Stimulated activated CD8-positive, alpha-beta memory T cell treated with anti-CD3 and anti-CD28 coated beads, Interleukin-15, amount 100 ng/mL, for 4 hours (primary cell): Measurements from ENCODE around the gene PPP2R5B.
A peak's percentile ranks its signal among the peaks of the same experiment; 100 is the strongest.

Experiments used
- DNase-seq, 2 donors: peaks; one replicate each; pipeline ENCODE4 v3.0.0-alpha.2; 2020; ENCODE audit warnings: low read depth in 2 of 2

The PPP2R5B gene

DNA sequence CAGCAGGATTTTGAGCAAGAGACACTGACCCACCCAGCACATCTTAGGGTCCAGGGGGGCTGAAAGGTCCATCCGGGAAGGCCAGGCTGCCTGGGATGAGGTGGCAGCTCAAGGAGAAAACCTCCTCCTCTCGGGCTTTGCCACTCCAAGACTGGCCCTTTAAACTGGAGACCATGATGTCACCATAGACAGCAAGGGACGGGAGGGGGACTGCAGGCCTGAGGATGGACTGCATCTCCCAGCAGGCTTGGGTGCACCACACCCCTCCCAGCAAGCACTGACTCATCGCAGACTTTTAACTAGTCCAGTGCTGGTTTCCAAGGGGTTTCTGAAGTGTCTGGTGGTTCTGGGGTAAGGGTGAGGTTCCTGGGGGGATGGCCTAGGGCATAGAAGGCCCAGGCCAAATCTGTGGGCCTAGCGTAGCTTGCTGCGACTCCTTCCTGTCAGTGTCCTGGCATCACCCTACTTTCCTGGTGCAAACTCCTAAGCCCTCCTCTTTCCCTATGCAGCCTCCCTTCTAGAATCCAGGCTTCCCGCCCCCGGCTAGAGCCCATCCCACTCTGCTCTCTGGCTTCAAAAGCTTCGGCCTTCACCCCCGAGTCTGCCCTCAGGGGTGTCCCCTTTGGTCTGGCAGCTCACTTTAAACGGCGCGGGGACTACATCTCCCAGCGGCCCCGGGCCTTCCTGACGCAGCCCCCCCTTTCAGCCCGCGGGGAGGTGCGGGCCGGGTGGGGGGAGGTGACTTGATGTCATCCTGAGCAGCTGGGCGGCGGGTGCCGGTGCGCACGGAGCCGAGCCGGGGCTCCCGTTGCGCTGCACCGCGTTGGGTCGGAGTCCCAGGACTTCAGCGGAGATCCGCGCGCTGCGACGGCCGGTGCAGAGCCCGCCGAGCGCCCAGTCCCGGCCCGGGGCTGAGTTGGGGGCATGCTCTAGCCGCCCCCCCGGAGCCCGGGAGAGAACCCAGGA lies at the start of gene PPP2R5B:
Gene PPP2R5B (plus strand): TSS at position 746 of the 966 bp plus-strand sequence. CDS start 1,046 bp downstream, outside the sequence.
- peak; percentile 81 to 82 for DNase-seq

DNA sequence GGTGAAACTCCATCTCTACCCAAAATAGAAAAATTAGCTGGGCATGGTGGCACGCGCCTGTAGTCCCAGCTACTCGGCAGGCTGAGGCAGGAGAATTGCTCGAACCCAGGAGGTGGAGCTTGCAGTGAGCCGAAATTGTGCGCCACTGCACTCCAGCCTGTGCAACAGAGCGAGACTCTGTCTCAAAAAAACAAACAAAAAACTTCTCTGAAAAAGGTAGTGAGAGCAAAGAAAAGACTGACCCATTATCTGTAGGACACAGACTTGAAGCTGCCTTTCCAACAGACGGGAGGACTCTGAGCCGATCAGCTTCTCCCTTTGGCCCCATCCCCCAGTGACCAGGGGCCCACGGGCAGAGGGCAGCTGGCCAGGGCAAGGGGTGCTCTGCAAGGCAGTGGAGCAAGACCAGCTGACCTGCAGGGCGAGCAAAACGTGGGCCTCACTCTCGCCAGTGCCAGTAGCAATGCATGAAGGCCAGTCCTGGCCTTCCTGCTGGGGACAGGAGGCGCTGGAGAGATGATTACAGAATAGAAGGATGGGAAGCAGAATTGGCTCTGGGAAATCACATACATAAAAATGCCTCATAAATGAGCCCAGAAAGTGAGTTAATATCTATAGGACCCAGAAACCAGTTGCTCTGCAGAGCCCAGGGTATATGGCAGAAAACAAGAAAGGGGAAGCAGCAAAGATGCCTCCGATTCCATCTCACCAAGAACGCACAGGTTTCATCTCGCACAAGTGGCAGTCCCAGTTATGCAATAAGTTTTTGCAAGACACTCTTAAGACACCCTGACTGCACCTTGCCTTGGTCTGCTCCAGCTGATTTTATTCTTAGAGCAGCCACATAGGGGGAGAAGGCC lies 48.9 kb upstream of the PPP2R5B start:
- no peak for DNase-seq

DNA sequence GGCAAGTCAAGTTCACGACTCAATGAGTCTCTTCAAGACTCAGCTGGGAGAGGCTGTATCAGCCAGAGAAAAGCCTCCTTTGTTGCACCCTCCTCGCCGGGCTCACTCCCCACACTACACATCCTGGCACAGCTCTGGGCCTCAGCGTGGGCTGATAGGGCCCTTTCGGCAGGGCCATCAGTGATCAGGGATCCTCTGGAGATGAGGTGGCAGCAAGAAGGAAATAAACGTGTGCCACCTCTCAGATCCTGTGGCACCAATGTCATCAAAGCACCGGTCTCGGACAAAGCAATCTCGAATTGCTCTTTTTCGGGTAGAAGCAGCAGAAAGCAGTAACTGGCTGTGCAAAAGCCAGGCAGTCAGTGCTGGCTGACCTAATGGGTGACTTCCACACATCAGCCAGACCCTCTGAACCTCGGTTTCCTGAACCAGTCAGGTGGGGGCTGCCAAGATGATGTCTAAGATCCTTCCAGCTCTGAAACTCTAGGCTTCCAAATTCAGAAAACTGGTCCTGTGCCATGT lies 48.2 kb upstream of the PPP2R5B start:
- no peak for DNase-seq

DNA sequence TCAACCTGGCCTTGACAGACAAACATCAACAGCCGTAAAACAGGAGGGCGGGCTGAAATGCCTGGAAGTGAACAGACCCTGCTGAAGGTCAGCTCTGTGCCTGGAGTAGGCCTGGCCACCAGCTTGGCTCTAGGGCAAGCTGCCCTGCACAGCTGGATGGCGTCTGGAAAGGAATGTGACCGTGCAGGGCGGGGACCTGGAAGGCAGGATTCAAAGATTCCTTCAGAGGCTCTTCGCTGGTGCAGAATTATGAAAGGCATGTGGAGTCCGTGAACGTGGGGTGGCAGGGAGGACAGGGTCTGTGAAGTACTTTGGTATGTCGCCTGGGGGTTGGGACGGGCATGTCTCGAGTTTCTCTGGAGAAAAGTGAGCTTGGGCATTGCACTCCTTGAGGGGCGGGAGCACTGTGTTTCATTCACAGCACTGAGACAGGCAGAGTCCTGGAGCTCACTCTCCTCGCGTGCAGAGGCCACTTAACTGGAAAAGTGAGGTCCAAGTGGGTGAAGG lies 47.6 kb upstream of the PPP2R5B start:
- no peak for DNase-seq

DNA sequence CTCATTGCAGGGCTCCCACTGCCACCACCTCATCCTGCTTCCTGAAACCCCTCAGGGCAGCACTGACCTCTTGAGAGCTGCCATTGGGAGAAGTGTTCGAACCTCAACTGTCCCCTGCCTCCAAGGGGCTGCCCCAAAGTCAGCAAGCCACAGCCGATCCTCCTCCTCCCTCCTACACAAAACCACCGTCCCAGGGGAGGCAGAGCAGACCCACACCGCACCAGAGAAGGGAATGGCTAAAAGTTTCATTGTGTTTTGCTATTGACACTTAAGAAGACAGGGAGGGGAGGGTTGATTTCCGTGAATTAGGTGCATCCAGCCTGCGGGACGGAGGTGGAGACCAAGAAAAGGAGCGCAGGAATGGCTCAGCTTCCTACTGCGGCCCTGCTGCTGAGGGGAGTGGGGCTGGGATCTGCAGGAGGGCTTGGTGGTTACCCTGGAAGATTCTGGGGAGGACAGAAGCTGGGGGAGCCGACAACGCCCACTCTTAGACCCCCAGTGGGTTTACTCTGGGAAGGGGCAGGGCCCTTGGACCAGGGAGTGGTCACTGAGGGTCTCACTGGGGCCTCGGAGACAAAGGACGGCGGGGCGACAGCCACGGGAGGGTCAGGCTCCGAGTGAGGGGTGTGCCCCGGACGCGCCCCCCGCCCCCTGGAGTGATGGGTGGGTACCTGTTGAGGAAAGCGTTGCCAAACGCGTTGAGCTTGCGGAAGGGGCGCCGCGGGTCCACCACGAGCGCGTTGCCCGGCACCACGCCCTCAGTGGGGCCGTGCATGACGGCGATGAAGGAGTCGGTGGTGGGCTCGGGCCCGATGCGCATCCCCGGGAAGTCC lies 46.9 kb upstream of the PPP2R5B start:
- DNase-seq: no peak

DNA sequence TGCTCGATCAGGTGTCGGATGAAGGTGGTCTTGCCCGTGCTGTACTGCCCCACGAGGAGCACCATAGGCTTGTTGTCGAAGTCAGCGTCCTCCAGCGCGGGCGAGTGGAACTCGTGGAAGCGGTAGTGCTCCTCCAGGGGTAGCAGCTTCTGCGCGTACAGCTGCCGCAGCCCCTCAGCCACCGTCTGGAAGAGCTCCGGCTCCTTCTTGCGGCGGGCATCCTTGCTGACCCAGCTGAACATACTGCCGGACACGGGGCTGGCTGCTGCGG lies 46.3 kb upstream of the PPP2R5B start:
- DNase-seq: no peak

DNA sequence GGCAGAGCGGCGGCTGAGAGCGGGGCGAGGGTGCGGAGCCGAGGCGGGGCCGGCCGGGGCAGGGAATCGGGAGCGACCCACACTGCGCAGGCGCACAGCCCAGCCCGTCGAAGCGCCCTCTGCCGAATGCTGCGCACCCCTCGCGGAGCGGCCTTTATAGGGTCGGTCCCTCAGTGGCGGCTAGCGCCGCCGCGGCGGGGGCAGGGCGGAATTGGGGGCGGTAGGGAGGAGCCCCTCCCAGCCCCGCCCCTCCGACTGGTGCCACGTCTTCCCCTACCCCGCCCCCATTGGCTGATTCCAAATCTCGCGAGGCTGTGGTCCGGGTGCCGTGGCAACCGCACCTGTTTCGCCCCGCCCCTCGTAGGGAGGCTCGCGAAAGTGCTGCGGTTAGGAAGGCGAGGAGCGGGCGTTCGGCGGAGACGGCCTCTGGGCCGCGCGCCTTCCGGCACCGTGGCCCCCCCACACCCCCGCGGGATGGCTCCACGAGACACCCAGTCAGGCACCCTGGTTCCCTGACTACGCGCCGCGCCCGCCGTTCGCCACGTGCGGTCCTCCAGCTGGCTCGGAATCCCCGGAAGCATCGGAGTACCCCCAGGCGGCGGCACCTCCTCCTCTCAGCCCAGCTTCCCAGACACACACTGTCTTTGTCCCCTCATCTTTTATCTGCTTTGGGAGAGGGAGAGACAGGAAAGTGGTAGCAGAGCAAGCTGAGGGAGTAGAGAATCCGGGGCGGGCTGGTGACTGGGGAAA lies 45.8 kb upstream of the PPP2R5B start, which contains the start of gene EHD1:
Gene EHD1 (minus strand): TSS at position 128 of the 750 bp plus-strand sequence. CDS start 157 bp downstream, outside the sequence.
- DNase-seq: peak; percentile 99 to 100

DNA sequence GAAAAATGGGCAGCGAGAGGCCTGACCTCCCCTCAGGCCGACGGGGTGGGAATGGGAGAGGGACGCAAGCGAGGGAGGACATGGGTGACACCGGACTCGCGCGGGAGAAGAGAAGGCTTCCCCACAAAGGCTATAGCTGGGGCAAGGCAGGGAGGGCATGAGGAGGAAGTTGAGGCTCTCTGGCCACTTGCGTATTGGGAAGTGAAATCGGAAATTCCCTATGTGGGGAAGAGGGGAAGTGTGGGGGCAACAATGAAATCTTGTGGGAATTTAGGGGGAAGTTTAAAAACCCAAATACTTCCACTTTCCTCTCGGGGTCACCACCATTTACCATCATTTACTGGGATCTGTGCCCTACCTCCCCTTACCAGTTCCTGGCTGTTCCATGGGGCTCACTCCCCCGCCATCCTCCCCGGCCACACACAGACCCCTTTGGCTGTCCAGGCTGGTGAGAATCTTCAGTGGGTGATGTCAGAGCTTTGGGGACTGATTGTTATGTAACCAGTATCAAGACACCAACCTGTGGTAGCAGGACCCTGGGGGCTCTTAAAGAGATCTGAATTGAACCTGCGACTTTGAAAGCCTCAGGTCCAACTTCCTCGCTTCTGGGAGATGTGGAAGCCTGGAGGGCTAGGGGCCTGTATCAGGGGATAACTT lies 45.1 kb upstream of the PPP2R5B start:
- no peak for DNase-seq

DNA sequence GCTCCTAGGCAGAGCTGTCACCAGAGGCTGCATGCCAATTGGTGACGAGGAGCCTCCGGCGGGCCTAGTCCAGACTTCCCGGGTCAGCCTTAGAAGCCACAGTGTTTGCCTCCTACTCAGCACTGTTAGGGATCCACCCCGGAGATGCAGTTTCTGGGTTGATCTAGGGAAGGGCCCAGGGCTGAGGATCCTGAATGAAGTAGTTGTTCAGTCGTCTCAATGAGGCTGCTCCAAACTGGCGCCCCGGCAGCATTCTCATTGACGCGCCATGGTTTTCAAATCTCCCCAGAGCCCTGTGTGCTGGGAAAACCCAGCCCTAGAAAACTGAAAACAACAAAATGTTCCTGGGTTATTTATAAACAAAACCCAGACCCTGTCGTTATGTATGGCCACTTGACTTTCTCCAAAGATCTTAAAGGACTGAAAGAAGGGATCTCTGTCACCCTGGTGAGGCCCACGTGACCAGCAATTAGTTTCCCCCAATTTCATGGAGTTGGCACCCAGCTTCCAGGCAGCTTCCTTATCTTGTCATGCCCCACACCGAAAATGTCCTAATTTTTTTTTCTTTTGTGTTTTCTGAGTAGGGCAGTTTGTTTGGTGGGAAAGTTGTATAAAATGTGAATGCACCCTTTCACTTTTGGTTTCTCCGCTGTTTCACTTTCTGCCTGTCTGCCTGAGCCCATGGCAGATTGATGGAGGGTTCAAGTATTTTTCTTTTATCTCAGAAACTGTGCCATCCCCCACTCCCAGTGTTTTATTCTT lies 44.1 kb upstream of the PPP2R5B start:
- DNase-seq: no peak

DNA sequence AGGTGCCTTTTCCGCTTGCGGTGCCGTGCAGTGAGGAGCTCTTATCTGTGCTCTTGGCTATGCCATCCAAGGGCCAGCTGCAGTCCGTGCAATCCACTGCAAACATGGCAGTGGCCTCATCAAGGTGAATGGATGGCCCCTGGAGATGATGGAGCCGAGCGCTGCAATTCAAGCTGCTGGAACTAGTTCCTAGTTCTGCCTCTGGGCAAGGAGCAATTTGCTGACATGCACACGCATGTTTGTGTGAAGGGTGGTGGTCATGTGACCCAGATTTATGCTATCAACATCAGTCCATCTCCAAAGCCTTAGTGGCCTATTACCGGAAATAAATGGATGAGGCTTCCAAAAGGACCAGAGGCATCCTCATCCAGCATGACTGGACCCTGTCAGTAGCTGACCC lies 43.0 kb upstream of the PPP2R5B start:
- DNase-seq: no peak

DNA sequence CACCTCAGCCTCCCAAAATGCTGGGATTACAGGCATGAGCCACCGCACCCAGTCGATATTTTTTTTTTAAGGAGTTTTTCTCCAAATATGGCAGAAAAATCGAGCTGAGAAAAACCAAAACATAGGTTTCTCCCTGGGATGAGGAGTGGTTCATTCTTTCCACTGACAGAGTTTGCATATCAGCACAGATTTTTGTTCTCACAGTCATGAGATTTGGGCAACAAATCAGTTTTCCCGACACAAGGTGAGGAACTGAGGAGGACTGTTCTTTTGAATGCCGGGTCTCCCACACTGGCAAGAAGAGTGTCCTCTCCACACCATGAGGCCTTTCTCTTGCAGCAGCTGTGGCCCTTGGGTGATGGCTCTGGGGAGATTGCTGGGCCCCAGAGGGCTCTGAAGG lies 42.2 kb upstream of the PPP2R5B start:
- no peak for DNase-seq

DNA sequence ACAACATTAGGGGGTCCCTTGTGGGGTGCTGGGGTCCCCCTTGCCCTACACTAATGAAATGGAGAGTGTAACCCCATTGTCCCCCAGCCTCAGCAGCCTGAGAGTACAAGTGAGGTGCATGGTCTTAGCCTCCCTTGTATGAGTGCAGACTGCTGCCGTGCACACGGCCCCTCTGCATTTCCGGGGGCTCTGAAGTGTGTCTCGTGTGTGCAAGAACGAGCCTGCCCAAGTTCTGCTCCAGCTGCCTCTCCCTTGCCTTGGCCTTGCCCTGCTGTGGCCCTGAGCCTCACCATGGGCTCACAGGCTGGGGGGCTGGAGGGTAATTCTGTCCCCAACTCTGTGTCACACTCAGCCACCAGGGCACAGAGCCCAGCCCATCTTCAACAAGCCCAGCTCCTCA lies 40.9 kb upstream of the PPP2R5B start:
- DNase-seq: no peak

DNA sequence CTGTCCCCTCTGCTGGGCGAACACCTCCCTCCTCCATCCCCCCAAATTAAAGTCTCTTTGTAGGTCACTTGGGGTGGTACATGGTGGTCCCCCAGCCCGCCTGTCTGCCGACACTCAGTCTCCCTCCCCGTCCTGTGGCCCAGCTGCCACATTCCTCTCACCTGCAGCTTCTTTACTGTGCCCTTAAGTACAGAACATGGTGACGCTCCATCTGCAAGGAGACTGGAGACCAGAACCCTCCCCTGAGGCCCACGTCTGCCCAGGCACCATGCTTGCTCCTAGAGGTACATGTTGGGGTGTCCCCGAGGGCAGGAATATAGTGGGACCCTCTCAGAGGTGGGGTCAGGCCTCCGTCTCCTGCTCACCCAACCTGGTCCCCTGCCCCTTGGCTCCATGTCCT lies 40.5 kb upstream of the PPP2R5B start:
- DNase-seq: no peak

DNA sequence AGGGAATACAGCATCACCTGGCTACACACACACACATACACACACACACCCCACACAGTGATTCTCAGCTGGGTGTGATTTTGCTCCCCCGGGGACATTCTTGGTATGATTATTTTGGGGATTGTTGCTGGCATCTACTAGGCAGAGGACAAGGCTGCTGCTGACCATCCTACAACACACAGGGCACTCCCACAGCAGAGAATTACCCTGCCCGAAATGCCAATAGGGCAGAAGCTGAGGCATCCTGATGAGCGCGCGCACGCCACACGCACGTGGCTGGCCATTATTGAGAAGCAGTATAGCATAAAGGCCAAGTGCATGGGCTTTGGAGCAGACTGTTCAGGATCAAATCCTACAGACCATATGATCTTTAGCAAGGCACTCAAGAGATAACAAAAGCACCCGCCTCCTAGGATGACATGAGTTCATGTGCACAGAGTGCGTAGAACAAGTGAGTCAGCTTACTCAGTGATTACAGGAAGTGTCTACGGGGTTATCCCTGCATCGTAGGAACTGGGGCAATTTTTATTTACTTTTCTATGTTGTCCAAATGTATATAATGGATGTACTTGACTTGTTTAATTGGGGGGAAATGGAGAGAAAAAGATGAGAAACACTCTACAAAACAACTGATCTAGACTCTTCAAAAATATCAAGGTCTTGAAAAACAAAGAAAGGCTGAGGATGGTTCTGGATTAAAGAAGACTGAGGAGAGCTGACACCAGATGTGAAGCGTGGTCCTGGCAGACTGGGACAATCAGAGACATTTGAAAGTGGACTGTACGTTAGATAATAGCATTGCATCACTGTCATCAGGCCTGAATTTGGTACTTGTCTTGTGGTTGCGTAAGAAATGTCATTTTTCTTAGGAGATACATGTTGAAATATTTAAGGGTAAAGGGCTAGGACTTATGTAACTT lies 38.9 kb upstream of the PPP2R5B start:
- no peak for DNase-seq

DNA sequence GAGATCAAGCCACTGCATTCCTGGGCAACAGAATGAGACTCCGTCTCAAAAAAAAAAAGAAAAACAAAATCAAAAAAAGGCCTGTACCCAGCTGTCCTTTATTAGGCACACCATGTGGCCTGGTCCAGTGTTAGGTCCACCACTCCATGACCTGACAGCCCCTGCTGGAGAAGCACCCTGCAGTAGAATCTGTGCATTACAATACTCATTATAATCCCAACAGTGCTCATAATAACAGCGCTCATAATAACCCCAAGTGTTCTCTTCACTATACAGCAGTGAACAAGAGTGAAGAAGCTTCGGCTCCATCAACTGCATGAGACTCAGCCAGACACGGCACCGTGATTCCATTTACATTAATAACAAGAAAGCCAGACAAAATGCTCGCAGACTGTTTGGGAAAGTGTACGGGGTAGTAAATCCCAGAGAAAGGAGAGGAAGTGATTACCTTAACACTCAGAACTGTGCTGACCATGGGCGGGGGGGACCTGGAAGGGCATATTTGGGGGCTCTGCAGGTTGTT lies 37.2 kb upstream of the PPP2R5B start:
- no peak for DNase-seq

DNA sequence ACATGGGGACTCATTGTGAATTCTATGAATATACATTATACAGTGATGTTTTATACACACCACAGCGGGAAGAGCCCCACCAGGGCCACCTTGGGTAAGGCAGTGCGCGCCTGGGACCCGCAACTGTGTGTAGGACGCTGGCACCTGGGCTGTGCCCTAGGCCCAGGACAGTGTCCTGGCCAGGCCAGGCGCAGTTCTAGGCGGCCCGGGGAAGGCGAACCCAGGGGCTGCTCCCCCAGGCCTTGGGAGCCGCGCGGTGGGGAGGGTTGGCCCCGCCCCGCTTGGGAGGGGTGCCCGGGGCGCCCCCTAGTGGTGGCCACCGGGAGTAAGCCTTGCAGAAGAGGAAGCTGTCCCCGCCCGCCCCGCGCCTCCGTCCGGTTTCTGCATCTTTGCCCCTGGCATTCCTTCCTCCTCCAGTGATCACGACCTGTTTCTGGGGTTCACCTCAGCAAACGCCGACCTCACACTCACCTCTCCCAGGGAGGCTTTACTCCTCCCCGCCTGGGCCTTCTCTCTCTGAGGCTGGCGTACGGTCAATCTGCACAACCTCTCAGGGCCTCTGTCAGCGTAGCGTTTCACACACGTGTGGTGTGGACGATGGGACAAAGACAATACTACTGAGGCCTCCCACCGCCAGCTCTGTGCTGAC lies 36.6 kb upstream of the PPP2R5B start:
- peak; percentile 57 to 58 for DNase-seq

DNA sequence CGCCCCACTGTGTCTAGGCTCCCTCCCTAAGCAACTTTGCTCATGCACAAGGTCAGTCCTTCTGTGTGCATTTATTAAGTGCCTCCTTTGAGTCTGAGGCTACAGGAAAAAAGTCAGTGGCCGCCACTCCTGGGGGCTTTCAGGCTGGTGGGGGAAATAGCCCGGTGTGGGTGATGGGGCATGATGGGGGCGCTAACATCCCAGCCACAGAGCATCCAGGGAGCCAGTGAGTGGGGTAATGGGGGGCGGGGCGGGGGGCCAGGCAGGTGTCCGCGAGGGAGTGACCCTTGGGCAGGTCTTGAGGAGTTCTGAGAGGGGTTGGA lies 36.1 kb upstream of the PPP2R5B start:
- DNase-seq: no peak
